Measurements from ENCODE around the gene COX4I2.
A peak's percentile ranks its signal among the peaks of the same experiment; 100 is the strongest.

COX4I2 gene

GRCh38 chr20:31604567-31605030 is 33.1 kb upstream of the COX4I2 start:
- H3K79me2 ChIP-seq (ENCODE audit: control insufficient read depth, low read length) = no peaks in the 10 kb centered on the region
- H3K4me2 ChIP-seq (ENCODE audit: low read length) = peak overlapping the region; percentile 81
- TF ChIP-seq CTCF (IDR thresholded peaks at IDR 0.05; ENCODE audit: low read depth, low read length, poor library complexity, severe bottlenecking) = no peak
- no peak for TF ChIP-seq EZH2phosphoT487 (IDR thresholded peaks at IDR 0.05; ENCODE audit: borderline replicate concordance, low read length)
- peaks cover 67% of the 10 kb centered on the region for H3K27me3 ChIP-seq (ENCODE audit: control insufficient read depth, low read length)
- no peaks in the 10 kb centered on the region for H3K9me2 ChIP-seq (replicated peaks; ENCODE audit: control insufficient read depth, low read length)
- no peak overlapping the region for H3K27ac ChIP-seq (ENCODE audit: low read depth, low read length)
- H3K9me3 ChIP-seq (ENCODE audit: control insufficient read depth, insufficient read depth, low read length) = no peaks in the 10 kb centered on the region
- peaks cover 39% of the 10 kb centered on the region for H3K4me1 ChIP-seq (ENCODE audit: control insufficient read depth, low read length)
- no peaks in the 10 kb centered on the region for H4K20me1 ChIP-seq (ENCODE audit: control insufficient read depth, insufficient read depth, low read depth, low read length)
- peak overlapping the region; percentile 85 for H3K4me3 ChIP-seq (ENCODE audit: low read length)
- no peaks in the 10 kb centered on the region for H3K36me3 ChIP-seq (ENCODE audit: control insufficient read depth, low read length)
- no peaks in the 10 kb centered on the region for H3F3A ChIP-seq (ENCODE audit: control insufficient read depth, insufficient read depth)

- H4K20me1 ChIP-seq (ENCODE audit: control insufficient read depth, insufficient read depth, low read depth, low read length) = no peaks in the 10 kb centered on the region
- H3K9me2 ChIP-seq (replicated peaks; ENCODE audit: control insufficient read depth, low read length) = no peaks in the 10 kb centered on the region
- H3K4me1 ChIP-seq (ENCODE audit: control insufficient read depth, low read length) = peaks cover 39% of the 10 kb centered on the region
- H3K27me3 ChIP-seq (ENCODE audit: control insufficient read depth, low read length) = peaks cover 68% of the 10 kb centered on the region
- no peaks in the 10 kb centered on the region for H3K9me3 ChIP-seq (ENCODE audit: control insufficient read depth, insufficient read depth, low read length)
- peak within 1 kb of the TSS; percentile 85 for H3K4me3 ChIP-seq (ENCODE audit: low read length)
- H3F3A ChIP-seq (ENCODE audit: control insufficient read depth, insufficient read depth) = no peaks in the 10 kb centered on the region
- H3K27ac ChIP-seq (ENCODE audit: low read depth, low read length) = no peak within 1 kb of the TSS
- peak within 1 kb of the TSS; percentile 81 for H3K4me2 ChIP-seq (ENCODE audit: low read length)
- TF ChIP-seq CTCF (IDR thresholded peaks at IDR 0.05; ENCODE audit: low read depth, low read length, poor library complexity, severe bottlenecking) = peak; percentile 8
- 0 out of 2 replicates have a peak, but pooled peaks have one; percentile 90 for TF ChIP-seq EZH2phosphoT487 (IDR thresholded peaks at IDR 0.05; ENCODE audit: borderline replicate concordance, low read length)
- no peaks in the 10 kb centered on the region for H3K36me3 ChIP-seq (ENCODE audit: control insufficient read depth, low read length)
- H3K79me2 ChIP-seq (ENCODE audit: control insufficient read depth, low read length) = no peaks in the 10 kb centered on the region
Observed at GRCh38 chr20:31605031-31605901, 32.4 kb upstream of the COX4I2 start, which contains the start of gene ID1. ID1 (plus strand) TSS chr20:31605289; CDS start chr20:31605388, 99 bp downstream.

- no peaks in the 10 kb centered on the region for H3K79me2 ChIP-seq (ENCODE audit: control insufficient read depth, low read length)
- H3K36me3 ChIP-seq (ENCODE audit: control insufficient read depth, low read length) = no peaks in the 10 kb centered on the region
- H3K4me1 ChIP-seq (ENCODE audit: control insufficient read depth, low read length) = peaks cover 39% of the 10 kb centered on the region
- H3K27ac ChIP-seq (ENCODE audit: low read depth, low read length) = no peak overlapping the region
- peak overlapping the region; percentile 85 for H3K4me3 ChIP-seq (ENCODE audit: low read length)
- H3F3A ChIP-seq (ENCODE audit: control insufficient read depth, insufficient read depth) = no peaks in the 10 kb centered on the region
- no peak for TF ChIP-seq CTCF (IDR thresholded peaks at IDR 0.05; ENCODE audit: low read depth, low read length, poor library complexity, severe bottlenecking)
- TF ChIP-seq EZH2phosphoT487 (IDR thresholded peaks at IDR 0.05; ENCODE audit: borderline replicate concordance, low read length) = peak; percentile 15; the same call in 1 of the 2 replicates
- H3K9me3 ChIP-seq (ENCODE audit: control insufficient read depth, insufficient read depth, low read length) = no peaks in the 10 kb centered on the region
- no peaks in the 10 kb centered on the region for H4K20me1 ChIP-seq (ENCODE audit: control insufficient read depth, insufficient read depth, low read depth, low read length)
- no peaks in the 10 kb centered on the region for H3K9me2 ChIP-seq (replicated peaks; ENCODE audit: control insufficient read depth, low read length)
- H3K4me2 ChIP-seq (ENCODE audit: low read length) = peak overlapping the region; percentile 81
- peaks cover 68% of the 10 kb centered on the region for H3K27me3 ChIP-seq (ENCODE audit: control insufficient read depth, low read length)
Observed at GRCh38 chr20:31605902-31606803, 31.6 kb upstream of the COX4I2 start.
